Activated naive CD4-positive, alpha-beta T cell treated with anti-CD3 and anti-CD28 coated beads, Interleukin-2, amount 50 U/mL, for 16 hours (primary cell): Measurements from ENCODE around the gene PPA2.

Source experiments
- DNase-seq: peaks from one replicate; pipeline ENCODE4 v3.0.0-alpha.2; 2020

Gene PPA2

GRCh38 chr4:105386012-105386411 is 87.8 kb downstream of the PPA2 start:
- no peak for DNase-seq

- no peak for DNase-seq
These were observed 99.8 kb downstream of the PPA2 start for GRCh38 chr4:105374071-105374470.

- DNase-seq = no peak
These were observed 100.5 kb downstream of the PPA2 start for GRCh38 chr4:105373324-105373723.

- no peak for DNase-seq
These were observed 103.9 kb downstream of the PPA2 start for GRCh38 chr4:105369988-105370387.

GRCh38 chr4:105361053-105361452 is 112.8 kb downstream of the PPA2 start:
- DNase-seq = no peak

- DNase-seq = no peak
These were observed 116.4 kb downstream of the PPA2 start for GRCh38 chr4:105357258-105357980.

- no peak for DNase-seq
These were observed 117.7 kb downstream of the PPA2 start for GRCh38 chr4:105356194-105356593.

GRCh38 chr4:105352826-105353225 is 121.0 kb downstream of the PPA2 start:
- DNase-seq = no peak

GRCh38 chr4:105351861-105352260 is 122.0 kb downstream of the PPA2 start:
- DNase-seq = no peak

- DNase-seq = no peak
These were observed 122.9 kb downstream of the PPA2 start for GRCh38 chr4:105350859-105351490.

GRCh38 chr4:105348719-105349118 is 125.1 kb downstream of the PPA2 start:
- no peak for DNase-seq

- DNase-seq = no peak
These were observed 127.0 kb downstream of the PPA2 start for GRCh38 chr4:105346869-105347268.

- DNase-seq = no peak
These were observed 128.0 kb downstream of the PPA2 start for GRCh38 chr4:105345838-105346237.

- DNase-seq = no peak
These were observed 128.5 kb downstream of the PPA2 start for GRCh38 chr4:105345358-105345757.

- no peak for DNase-seq
These were observed 129.7 kb downstream of the PPA2 start for GRCh38 chr4:105344141-105344540.

GRCh38 chr4:105343146-105343931 is 130.5 kb downstream of the PPA2 start:
- no peak for DNase-seq

GRCh38 chr4:105329081-105329480 is 144.8 kb downstream of the PPA2 start:
- DNase-seq = no peak

GRCh38 chr4:105327956-105328355 is 145.9 kb downstream of the PPA2 start:
- DNase-seq = no peak

- DNase-seq = no peak
These were observed 146.6 kb downstream of the PPA2 start for GRCh38 chr4:105327222-105327621.
